ENCODE measurements around the gene CACNA1G.

GRCh38 chr17:50651661-50652060, 91.1 kb downstream of the CACNA1G start:
- TF ChIP-seq, protein P1, sequence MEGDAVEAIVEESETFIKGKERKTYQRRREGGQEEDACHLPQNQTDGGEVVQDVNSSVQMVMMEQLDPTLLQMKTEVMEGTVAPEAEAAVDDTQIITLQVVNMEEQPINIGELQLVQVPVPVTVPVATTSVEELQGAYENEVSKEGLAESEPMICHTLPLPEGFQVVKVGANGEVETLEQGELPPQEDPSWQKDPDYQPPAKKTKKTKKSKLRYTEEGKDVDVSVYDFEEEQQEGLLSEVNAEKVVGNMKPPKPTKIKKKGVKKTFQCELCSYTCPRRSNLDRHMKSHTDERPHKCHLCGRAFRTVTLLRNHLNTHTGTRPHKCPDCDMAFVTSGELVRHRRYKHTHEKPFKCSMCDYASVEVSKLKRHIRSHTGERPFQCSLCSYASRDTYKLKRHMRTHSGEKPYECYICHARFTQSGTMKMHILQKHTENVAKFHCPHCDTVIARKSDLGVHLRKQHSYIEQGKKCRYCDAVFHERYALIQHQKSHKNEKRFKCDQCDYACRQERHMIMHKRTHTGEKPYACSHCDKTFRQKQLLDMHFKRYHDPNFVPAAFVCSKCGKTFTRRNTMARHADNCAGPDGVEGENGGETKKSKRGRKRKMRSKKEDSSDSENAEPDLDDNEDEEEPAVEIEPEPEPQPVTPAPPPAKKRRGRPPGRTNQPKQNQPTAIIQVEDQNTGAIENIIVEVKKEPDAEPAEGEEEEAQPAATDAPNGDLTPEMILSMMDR (IDR thresholded peaks at IDR 0.05): no peak
- no peak for TF ChIP-seq POLR2A (IDR thresholded peaks at IDR 0.05)

All from breast epithelium (tissue), 3 donors.